GM21367 (cell line): ENCODE data around the gene DMKN.

Experiments
- ATAC-seq: cut with Tn5 transposase; IDR thresholded peaks from one replicate; pipeline ENCODE4 v1.9.1; 2021; ENCODE audit not compliant: unreplicated experiment

Gene DMKN, protein sequence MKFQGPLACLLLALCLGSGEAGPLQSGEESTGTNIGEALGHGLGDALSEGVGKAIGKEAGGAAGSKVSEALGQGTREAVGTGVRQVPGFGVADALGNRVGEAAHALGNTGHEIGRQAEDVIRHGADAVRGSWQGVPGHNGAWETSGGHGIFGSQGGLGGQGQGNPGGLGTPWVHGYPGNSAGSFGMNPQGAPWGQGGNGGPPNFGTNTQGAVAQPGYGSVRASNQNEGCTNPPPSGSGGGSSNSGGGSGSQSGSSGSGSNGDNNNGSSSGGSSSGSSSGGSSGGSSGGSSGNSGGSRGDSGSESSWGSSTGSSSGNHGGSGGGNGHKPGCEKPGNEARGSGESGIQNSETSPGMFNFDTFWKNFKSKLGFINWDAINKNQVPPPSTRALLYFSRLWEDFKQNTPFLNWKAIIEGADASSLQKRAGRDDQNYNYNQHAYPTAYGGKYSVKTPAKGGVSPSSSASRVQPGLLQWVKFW

DNA sequence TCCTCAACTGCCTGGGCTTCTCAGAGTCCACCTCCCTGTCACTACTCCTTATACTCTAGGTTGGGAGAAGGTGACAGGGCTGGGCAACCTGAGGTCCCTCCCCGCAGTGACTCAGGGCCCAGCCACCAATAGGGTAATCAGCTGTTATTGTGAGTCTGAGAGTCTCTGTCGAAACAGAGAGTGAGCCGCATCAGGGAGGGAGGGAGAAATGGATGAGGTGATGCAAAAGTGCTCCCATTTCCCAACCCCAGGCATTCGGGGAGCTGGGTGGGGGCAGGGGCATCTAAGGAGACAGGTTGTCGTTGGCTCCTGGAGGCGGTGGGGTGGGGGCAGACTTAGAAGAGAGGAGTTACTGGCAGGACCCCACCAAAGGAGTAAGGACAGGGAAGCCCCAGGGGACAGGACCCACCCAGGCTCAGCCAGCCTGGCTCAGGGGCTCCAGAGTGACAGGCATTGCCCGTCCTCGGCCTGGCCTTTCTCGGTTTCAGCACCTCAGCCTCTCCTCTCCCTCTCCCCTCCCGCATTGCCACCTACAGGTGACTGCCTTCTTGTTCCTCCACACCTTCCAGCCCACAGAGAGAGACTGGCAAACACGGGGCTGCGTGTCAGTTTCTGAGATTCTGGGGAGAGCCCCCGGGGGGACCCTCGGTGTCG lies at the start of gene DMKN:
Gene DMKN, minus strand, starts transcription at position 22 of the 654 bp plus-strand sequence. CDS start 174 bp downstream, outside the sequence.
- ATAC-seq = no peak

DNA sequence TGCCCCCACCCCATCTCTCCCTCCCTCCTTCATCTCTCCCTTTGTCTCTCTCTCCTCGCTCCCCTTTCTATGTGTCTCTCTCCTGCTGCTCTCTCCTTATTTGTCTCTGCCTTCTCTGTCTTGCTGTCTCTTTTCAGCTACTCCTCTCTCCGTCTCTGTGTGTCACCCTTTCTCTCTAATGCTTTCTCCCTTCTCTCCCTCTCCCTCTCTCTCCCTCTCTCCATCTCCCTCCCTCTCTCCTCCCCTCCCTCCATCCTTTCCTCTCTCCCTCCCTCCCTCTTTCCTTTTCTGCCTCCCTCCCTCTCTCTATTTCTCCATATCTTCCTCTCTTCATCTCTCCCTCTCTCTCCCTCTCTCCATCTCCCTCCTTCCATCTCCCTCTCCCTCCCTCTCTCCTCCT lies 49.3 kb upstream of the DMKN start:
- ATAC-seq = no peak

DNA sequence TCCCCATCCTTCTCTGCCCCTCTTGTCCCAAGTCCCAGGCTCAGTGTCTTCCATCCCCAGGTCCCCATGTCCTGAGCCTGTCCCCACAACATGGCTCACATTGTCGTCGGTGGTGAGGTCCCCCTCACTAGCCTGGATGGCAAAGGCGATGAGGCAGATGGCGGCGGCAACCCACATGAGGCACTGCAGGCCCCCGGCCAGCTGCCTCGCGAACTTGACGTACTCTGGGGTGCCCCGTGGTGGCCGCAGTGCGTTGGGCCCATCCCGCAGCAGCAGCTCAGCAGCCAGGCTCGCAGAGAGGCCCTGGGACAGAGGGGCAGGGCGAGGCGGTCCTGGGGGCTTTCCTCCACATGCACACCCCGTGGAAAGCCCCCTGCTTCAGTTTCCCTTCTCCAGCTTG lies 48.9 kb upstream of the DMKN start:
- no peak for ATAC-seq

DNA sequence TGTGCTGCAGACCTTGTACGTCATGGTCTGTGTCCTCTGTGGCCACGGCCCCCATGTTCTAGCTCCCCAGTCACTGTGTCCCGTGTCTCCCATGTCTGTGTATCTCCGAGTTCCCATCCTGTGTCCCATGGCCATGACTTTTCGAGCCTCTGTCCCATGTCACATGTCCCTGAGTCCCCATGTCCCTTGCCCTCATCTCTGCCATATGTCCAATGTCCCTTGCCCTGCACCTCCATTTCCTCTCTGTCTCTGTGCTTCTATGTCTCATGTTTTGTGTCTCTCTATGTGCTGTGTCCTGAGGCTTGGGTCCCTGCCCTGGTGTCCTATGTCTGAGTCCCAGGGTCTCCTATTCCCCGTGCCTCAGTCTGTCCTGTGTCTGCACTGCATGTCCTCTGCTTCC lies 48.0 kb upstream of the DMKN start:
- no peak for ATAC-seq

DNA sequence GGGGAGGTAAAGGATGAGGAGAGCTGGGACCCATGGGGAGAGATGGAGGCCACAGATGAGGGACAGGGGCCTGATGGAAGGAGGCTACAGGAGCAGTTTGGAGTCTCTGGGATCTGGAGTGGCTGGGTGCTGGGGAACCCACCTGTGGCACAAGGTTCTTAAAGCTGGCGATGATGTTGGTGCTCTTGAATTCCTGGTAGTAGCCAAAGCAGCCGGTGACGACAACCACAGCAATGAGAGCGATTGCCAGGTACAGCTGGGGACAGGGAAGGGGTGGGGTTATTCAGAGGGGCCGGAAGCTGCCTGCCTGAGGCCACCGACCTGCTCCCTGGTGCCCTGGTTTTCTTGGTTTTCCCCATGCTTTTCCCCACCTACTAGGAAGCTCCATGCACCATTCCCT lies 47.2 kb upstream of the DMKN start:
- ATAC-seq = no peak

DNA sequence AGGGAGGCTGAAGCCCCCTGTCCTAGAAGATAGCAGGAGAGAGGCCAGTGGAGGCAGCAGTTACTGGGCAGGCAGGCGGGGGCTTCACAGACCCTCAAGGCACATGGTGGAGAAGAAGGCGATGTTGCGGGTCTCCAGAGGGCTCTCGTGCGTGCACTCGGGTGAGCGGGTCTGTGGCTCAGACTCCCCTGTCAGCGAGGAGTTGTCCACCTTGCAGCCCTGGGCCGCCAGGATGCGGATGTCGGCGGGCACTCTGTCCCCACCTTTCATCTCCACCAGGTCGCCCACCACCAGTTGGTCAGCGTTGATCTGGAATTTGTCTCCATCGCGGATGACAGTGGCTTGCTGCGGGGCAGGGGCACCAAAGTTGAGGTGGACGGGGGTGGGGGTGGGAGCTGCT lies 46.8 kb upstream of the DMKN start:
- no peak for ATAC-seq

DNA sequence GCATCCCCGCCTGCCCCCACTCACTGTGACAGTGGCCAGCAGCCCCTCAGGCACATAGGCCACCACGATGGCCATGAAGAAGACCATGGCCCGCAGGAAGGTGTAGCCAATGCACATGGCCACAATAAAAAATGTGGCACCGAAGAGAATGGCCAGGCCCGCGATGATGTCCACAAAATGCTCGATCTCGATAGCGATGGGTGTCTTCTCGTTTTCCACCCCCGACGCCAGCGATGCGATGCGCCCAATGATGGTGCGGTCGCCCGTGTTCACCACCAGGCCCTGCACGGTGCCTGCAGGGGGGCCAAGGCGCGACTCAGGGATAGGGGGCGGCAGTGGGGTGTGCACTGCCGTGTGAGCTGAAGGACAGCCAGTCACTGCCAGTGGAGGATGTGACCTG lies 46.3 kb upstream of the DMKN start:
- no peak for ATAC-seq

DNA sequence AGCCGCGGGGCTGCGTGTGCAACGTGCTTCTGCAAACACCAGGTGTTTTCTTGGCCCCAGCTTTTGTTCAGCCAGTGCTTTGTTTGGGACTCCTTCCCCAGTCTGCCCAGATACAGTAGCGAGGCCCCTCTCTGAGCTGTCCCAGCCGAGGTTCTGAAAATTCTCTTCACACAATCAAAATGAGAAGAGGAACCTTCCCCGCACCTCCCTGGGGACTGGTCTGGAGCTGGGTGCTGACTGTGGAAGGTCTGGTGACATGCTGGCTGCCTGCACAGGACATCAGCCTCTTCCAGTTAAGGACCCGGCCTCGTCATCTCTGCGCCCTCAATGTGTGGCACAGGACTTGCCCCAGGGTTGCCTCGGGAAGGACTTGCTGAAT lies 45.8 kb upstream of the DMKN start:
- ATAC-seq = no peak

DNA sequence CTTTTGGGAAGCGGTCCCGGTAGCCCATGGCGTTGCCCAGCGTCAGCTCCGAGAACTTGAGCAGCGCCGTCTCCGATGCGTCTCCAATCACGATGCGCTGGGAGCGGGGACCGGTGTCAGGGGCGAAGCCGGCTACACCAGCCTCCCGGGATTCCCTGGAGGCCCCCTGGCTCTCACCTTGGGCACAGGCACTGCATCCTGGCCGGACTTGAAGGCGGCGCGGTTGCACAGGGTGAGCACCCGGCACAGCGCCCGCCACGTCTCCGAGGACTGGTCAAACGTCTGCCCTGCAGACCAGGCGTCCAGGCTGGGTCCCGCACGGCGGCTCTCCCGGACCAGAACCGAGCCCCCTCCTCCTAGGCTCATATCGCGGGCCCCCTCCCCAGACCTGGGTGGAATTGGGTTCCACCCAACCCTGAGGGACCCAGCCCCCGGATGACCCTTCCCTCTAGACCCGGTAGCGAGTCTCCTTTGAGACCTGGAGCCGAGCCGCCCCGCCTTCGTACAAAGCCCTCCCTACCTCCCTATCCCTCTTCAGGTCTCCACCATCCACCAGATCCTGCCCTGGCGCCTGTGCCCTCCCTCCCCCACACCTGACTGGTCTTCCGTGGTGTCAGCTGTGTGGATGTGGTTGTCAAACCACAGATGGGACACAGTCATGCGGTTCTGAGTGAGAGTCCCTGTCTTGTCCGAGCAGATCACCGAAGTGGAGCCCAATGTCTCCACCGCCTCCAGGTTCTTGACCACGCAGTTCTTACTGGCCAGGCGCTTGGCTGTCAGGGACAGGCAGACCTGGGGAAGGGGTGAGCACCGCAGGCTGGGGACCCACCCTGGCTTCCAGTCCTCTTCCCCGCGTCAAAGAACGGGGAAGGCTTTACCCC lies 45.2 kb upstream of the DMKN start:
- no peak for ATAC-seq

DNA sequence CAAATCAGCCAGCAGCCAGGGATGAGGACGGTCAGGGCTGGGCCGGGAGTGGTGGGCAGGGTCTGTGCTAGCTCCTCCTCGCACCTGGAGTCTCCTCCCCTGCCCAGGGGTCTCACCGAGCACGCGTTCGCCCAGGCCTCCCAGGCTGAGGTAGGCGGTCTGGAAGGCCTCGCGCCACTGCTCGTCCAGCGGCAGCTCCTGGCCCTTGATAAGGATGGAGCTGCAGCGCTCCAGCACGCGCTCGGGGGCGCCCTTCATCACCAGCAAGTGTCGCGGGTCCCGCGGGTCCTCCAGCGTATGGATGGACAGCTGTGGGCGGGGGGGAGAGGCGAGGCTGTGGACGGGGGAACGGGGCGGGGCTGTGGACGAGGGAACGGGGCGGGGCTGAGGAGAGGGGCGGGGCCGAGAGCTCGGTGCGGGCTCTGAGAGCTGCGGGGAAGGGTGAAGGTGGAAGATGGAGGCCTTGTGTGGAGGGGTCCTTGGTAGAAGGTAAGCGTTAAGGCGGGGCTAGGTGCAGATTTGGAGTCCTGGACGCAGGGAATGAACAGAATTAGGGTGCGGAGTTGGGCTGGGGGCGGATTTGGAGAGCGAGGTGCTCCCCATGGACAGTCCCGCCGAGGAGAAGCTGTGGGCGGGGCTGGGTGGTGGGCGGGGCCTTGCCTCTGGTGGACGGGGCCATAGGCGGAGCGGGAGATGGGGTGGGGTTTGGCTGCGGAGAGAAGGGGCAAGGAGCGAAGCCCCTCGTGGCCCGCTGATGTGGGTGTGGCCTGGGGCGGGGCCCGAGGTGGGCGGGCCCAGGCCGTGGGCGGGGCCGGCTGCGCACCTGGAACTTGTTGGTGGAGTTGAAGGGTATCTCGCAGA lies 44.3 kb upstream of the DMKN start:
- no peak for ATAC-seq

DNA sequence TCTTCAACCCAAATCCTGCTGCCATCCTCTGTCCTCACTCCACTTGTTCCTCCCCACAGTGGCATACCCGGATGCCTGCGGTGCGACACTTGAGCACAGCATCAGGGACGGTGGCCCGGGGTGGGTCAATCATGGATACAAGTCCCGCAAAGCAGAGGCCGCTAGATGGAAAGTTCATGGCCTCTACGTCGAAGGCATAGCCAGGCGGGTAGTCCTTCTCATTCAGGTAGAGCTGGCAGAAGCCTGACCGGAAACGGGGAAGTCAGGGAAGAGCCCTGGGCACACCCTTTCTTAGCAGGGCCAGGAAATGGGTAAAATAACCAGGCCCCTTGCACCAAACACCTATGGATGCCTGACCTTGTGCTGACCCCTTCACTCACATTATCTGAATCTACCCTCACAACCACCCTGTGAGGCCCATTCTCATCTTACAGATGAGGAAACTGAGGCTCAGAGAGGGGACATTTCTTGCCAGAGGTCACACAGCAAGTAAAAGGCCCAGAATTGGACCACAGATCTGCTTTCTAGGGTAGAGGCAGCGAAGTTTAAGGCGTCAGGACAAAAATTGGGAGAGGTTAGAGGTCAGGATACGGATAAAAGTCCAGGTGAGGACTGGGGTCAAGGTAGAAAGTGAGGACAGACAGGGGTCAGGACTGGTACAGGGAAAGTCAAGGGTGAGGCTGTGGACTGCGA lies 43.5 kb upstream of the DMKN start:
- ATAC-seq = no peak

DNA sequence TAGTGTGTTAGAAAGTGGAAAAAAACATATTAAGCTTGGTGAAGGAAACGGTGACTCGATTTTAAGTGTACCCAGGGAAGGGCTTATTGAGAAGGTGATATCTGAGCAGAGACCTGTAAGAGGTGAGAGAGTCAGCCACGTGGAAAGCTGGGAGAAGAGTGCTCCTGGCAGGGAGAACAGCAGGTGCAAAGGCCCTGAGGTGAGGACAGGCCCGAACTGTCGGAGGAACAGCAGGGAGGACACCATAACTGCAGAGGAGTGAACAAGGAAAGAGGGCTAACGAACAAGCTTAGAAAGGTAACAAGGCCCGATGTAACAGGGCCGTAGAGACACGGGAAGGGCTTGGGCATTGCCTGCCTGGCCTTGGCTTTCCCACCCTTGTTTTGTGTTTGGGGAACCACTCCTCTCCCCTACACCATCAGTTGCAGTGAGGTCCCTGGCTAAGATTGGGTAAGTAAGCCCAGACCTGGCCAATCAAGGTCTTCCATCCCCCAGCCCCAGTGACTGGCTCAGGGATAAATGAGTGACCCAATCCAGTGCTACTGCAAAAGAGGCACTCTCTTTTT lies 42.7 kb upstream of the DMKN start:
- no peak for ATAC-seq

DNA sequence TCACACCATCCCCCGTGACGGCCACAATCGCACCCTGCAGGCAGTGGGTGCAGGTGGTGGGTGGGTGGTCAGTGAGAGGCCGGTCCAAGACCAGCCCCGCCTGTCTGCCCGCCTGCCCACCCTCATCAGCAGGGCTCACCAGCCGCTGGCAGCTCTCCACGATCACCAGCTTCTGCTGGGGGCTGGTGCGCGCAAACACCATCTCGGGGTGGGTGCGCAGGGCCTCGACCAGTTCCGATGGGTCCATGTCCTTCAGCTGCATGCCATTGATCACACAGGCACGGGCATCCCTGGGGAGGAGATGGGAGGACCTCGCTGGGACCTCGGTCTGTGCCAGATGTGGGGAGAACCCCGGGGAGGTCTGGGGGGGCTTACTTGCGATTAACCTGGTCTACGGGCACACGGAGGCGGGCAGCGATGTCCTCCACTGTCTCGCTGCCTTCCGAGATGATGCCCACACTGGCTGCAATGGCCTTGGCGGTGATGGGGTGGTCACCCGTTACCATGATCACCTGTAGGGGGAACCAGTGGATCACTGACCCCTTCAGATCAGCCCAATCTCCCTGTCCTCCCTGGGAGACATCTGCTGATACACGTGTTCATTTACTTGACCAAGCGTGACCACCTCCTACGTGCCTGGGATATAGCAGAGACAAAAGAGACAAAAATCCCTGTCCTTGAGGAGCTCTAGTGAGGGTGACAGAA lies 42.0 kb upstream of the DMKN start:
- ATAC-seq = no peak

DNA sequence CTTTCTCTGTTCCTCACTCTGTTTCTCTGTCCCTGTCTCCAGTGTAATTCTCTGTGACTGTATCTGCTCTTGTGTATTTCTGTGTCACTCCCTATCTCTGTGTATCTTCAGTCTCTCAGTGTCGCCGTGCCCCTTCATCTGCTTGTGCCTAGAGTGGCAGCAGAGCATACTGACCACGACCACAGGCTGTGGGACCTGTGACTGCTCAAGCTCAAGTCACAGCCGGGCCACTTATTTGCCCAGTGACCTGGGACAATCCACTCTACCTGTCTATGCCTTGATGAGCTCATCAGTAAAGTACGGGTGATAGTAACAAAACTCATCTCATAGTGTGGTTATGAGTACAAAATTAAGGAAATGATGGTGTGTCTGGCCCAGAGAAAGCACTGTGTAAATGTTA lies 40.6 kb upstream of the DMKN start:
- ATAC-seq = no peak

DNA sequence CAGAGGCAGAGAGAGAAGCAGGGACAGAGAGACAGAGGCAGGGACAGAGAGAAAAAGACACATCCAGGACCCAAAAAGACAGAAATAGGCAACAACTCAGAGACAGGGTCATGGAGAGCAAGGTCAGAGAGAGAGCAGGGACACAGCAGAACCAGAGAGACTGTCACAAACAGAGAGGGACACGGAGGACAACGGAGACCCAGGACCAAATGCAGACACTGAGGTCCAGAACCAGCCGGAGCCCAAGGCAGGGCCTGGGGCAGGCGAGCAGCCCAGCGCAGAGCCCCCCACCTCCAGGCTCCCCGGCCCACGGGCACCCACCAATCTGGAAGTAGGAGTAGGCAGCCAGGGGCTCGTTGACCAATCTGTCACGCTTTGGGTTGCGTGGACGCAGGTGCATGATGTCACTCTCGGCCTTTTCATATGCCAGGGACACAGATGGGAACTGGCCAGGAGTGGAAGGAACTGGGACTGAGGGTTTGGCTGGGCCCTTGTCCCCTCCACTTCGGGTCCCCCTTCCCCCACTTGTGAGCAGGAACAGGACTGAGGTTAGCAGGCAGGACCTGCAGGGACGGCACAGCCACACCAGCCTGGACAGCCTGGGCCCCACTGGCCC lies 40.0 kb upstream of the DMKN start:
- ATAC-seq = no peak

DNA sequence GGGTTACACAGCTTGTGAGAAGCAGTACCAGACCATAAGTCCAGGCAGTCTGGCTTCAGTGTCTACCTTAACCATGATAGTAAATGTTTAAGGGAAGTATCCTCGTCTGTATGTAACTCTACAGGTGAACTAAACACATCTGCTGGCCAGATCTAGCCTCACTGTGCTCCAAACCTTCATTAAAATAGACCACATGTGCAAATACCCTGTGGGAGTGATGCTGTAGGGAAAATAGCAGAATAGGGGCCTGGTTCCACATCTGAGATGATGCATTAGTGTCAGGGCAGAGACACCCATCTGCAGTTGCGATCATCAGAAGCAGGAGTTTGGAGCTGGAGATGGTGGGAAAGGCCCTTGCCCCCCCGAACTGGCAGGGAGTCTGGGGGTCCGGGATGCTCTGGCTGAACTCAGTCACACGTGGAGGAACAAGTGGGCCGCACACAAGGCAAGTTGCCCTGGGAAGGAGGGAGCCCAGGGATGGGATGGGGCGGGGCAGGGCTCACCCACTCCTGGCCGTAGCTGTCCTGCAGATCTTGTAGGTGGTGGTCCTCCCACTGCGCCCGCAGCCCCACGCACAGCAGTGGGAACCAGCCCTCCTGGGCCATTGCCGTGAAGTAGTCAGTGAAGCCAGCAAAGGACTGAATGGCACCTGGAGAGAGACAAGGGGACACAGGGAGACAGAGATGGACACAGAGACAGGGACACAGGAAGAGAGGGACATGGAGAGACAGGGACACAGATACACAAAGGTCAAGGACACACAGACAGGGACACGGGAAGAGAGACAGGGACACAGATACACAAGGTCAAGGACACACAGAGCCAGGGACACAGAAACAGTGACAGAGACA lies 39.3 kb upstream of the DMKN start:
- no peak for ATAC-seq

DNA sequence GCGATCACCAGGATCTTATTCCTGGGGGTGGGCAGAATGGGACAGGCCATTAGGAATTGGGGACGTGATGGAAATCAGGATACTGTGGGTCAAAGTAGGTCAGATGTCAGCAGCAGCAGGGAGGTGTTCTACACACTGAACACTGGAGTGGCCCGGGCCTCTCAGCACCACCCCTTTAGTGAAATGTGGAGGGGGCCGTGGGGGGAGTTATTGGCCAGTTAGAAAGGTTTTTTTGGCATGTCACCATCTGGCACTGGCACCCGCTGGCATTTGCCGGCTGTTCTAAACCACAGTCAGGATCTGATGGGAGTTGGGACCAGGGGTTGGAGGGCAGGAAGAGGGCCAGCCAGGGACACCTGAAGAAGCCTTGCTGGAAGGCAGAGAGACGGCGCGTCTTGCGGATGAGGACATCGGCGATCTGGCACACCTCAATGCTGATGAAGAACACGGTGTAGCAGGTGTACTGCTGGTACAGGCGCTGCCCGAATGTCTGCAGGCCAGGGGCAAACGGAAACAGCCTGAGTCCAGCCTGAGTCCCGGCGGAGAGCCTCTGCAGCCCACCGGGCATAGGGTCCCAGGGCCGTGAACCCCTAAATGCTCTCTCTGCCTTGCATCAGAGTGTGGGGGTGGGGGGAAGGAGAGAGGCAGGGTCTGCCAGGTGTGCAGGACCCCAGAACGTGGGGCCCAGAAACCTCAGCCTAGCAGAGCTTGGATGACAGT lies 37.8 kb upstream of the DMKN start:
- no peak for ATAC-seq
